NCI-H1105 treated with DMSO at 0.1 percent for 48 hours (cell line): Measurements from ENCODE around the gene TMEM82.
"Not testable (repeated sequence)": the region's sequence is repeated elsewhere in the genome, so short reads cannot be mapped to it uniquely, and the experiment has no call there.

ENCODE experiments used
- DNase-seq: peaks from one replicate; lab custom pipeline; 2025; lab: John Stamatoyannopoulos, UW

Gene TMEM82

DNA sequence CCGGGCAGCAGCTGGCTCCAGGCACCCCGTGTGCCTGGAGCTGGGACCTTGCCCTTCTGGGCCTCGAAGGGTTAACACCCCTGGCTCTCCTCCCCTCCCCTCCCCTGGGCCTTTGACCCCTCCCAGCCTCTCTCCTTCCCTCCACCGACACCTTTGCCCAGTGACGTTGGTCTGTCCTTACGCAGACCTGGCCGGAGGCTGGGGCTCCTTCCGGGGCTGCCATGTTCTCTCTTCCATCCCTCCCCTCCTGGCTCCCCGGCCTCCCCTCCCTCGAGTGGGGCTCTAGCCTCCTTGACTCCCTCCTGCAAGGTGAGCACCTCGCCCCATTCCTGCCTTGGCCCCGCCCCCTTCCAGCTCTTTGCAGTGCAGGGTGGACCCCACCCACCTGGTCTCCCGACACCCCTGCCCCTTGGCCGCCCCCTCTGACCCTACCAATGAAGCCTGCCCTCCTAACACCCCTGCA is at the start of gene TMEM82:
TSS of gene TMEM82 (plus strand) at position 161 of the 463 bp plus-strand sequence. CDS start at position 222, 61 bp downstream.
- DNase-seq = no peak

DNA sequence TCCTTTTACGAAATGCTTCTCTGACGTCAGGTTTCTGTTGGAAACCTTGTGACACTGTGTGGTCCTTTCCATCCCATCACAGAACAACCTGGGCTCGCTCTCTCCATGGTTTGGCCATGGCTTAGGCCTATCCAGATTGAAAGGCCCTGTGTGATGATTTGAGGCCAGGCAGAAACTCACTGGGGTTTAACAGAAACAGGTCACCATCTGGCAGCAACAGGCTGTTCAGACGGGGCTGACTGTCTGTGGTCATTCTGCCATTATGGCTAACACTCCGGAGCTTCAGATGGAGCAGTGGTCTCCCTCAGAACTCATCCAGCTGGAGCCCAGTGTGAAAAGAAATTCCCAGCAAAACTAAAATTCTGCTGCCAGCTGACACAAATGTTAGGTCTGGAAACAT is 48.9 kb upstream of the TMEM82 start:
- no peak for DNase-seq

DNA sequence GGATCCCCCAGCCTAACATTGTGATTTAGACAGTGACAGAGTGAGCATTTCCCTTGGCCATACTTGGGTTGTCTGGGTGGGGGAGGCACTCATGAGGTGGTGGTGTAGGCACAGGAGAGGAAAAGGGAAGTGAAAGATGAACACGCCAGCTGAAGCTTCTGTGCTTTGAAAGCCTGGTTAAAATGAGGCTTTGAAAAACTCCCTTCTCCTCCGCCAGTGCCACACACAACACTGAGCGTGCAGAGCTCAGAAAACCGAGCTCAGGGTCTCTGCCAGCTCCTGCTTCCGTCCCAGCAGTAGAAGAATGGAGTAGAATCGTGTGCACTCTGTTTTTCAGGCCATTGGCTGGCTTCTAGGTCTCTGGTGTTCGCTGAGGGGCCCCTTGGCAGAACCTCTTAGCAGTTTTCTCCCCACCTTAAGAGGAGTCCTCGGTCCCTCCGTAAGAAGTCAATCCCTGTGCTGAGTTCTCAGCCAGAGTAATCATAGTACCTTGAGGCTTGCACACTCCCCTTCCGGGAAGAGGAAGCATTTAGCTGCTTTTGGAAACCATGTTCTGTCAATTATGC is 45.3 kb upstream of the TMEM82 start:
- DNase-seq = no peak

DNA sequence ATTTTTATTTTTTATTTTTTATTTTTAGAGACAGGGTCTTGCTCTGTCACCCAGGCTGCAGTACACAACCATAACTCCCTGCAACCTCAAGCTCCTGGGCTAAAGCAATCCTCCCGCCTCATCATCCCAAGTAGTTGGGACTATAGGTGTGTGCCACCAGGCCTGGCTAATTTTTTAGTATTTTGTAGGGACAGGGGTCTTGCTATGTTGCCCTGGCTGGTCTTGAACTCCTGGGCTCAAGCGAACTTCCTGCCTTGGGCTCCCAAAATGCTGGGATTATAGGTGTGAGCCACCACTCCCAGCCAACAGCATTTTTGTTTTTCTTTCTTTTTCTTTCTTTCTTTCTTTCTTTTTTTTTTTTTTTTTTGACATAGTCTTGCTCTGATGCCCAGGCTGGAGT is 44.1 kb upstream of the TMEM82 start:
- no peak for DNase-seq

DNA sequence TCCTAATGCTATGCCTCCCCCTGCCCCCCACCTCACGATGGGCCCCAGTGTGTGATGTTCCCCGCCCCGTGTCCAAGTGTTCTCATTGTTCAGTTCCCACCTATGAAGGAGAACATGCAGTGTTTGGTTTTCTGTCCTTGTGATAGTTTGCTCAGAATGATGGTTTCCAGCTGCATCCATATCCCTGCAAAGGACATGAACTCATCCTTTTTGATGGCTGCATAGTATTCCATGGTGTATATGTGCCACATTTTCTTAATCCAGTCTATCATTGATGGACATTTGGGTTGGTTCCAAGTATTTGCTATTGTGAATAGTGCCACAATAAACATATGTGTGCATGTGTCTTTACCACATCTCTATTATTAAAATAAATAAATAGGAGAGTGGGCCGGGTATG is 43.0 kb upstream of the TMEM82 start:
- DNase-seq = not testable (repeated sequence)

DNA sequence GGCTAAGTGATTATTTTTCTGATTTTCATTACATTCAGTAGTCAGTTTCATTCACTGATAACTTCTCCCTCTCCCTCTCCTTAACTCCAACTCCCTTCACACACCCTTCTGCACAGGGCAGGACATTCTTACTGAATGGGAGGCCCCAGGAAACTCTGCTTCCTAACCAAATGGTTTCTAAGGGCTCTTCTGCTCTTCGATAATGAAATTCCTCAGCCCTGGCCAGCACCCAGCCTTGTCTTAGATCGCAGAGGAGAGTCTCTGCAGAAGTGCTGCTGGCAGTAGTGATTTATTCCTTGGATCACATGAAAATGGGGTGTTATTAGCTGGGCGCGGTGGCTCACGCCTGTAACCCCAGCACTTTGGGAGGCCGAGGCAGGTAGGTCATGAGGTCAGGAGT is 41.8 kb upstream of the TMEM82 start:
- DNase-seq = no peak

DNA sequence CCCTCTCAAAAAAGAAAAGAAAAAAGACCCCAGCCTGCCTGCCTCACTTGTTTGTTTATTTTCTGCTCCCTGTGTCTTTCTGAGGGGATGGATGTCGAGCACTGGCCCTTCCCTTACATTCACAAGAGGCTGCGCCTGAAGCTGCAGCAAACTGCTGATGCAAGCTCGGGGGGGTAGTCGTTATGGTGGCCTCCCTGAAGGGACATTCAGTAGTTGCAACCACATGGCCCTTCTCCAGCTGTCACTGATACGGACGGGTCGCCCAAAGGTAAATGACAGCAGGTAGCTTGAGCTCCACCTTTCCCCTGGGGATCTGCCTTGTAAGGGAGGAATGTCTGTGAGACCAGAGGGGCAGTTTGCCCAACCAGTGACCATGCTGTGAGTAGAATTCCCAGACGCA is 40.5 kb upstream of the TMEM82 start:
- no peak for DNase-seq

DNA sequence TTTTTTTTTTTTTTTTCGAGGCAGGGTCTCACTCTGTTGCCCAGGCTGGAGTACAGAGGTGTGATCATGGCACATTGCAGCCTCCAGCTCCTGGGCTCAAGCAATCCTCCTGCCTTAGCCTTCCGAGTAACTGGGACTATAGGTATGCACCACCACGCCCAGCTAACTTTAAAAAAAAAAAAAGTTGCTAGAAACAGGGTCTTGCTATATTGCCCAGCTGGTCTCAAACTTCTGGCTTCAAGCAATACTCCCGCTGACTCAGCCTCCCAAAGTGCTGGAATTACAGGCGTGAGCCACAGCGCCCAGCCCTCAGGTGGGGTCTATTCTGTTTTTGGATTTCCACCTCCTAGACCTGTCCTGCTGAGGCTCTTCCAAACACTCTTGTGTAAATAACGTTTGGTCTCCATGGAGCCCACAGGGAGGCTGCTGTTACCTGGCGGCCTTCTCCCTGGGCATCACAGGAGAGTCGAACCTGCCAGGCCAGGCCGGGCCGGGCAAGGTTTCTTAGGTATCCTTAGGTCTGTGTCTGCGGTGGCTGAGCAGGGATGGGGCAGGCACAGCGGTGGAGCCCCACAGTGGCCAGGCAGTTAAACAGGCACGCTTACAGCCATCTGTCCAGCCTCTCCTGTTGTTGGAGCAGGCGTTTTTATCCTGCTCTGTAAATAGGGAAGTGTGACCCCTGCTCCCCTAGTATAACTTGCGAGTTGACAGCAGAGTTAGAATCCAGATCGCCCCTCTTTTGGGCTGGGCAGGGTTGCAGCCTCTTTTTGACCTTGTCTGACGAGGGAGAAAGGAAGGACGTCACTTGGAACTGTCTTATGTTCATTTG is 39.4 kb upstream of the TMEM82 start:
- DNase-seq = no peak

DNA sequence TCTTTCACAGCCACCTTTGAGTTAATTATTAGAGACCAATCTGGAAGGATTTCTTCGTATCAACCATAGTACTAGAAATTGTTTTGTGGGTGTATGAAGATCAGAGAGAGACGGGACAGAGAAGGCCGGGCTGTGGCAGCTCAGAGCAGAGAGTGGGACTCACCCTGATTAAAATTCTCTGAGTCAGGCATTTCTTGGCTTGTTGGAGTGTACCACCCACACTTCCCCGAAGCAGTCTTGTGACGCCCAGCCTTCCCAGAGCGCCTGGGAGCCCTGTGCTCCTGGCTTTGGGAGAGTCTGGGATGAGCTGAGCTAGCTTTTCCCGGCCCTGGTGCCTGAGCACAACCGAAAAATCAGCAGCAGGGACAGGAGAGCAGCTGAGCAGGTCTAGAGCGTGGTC is 38.7 kb upstream of the TMEM82 start:
- no peak for DNase-seq

DNA sequence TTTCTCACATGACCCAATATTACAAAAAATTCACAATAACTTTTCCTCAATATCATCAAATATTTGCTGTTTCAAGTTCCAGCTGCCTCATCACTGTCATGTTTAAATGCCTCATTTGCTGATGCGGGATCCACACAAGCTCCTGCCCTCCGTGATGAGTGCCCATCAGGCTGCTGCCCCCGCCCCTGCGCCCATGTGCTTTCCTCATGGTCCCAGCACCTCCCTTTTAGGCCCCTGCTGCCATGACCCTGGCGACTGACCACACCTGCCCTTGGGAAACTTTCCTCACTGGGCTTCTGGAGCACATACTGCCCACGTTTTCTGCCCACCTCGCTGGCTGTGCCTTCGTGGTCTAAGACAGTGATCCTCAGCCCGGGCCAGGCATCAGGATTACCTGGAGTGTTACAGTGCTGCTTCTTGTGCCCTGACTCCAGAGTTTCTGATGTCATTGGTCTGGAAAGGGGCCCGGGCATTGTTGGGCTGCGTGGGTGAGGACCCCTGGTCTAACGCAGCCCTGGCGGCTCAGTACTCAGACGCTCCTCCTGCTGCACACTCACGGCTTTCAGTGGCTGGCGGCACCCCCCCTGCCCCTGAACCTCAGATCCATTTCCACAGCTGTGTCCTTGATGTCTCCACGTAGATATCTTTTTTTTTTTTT is 37.6 kb upstream of the TMEM82 start:
- no peak for DNase-seq

DNA sequence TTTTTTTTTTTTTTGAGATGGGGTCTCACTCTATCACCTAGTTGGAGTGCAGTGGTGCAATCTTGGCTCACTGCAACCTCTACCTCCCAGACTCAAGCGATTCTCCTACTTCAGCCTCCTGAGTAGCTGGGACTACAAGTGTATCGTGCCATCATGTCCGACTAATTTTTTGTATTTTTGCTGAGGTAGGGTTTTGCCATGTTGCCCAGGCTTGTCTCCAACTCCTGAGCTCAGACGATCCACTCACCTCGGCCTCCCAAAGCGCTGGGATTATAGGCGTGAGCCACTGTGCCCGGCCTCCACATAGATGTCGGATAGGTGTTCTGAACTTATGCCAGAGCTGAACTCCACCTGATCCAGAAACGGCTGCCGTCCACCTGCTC is 37.1 kb upstream of the TMEM82 start:
- no peak for DNase-seq

DNA sequence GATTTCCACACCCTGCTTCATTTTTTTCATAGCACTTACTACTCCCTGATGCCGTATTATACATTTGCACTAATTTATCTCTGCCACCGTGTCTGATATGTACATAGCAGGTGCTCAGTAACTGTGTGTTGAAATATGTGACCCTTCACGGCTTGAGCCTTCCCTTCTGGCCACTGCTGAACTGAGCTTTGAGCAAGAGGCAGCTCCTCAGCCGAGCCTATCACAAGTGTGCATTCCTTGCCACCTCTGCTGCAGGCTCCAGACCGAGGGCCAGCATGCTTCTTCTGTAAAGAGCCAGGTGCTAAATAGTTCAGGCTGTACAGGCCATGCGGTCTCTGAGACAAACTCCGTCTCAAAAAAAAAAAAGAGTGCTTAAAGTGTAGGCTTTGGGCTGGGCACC is 35.5 kb upstream of the TMEM82 start:
- no peak for DNase-seq

DNA sequence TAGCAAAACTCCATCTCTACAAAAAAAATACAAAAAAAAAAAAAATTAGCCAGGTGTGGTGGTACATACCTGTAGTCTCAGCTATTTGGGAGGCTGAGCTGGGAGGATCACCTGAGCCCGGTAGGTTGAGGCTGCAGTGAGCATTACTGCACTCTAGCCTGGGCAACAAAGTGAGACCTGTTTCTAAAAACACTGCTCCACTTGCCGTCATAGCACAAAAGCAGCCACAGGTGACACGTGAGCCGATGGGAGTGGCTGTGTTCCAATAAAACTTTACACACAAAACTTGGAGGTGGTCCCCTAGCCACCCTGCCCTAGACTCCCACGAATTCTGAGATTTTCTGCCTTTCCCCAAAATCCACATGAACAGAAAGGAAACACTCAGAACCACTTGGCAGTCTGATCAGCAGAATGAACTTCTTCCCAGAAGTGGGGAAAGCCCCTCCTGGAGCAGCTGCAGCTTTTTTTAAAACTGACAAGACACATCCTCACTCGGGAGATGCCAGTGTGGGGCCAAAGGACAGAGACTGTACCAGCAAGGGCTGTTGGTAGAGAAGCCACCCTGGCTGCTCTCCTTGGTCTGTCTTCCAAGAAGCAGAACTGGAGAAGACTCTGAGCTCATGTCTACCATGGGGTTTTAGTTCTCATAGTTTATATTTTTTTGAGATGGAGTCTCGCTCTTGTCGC is 34.9 kb upstream of the TMEM82 start:
- no peak for DNase-seq

DNA sequence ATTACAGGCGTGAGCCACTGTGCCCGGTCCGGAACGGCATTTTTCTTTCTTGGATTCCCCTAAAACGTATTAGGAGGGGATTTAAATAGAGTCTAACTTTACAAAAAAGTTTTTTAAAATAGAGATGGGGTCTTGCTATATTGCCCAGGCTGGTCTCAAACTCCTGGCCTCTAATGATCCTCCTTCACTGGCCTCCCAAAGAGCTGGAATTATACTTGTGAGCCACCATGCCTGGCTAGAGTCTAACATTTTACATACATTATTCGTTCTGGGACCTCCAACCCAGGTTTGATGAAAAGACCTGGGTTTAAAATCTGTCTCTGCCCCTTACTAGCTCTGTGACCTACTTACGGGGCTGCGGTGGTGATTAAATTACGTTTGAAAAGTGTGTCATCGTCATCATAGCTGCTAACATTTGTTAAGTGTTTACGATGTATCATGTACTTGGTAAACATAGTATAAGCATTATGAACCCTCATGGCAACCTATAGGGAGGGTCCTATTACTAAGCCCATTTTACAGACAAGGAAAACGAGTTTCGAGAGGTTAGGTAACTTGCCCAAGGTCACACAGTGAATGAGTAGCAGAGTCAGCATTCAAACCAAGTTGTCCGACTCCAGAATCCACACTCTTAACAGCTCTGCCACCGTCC is 33.7 kb upstream of the TMEM82 start:
- DNase-seq = no peak

DNA sequence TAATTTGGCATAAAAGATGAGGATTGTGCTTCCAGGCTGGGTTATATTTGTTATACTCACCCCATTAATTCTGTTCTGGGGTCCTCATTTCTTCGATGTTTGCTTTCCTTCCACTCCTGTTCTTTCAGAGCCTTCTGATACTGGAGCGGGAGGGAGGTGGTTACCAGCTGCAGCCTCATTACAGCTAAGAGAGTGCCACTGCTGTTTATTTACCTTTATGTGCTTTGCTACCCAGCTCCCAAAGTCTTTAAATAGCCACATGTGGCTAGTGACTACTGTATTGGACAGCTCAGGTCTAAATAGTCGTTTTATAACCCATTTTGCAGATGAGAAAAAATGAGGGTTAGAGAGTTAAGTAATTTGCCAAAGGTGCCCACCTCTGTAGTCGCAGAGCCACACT is 33.1 kb upstream of the TMEM82 start:
- DNase-seq = no peak

DNA sequence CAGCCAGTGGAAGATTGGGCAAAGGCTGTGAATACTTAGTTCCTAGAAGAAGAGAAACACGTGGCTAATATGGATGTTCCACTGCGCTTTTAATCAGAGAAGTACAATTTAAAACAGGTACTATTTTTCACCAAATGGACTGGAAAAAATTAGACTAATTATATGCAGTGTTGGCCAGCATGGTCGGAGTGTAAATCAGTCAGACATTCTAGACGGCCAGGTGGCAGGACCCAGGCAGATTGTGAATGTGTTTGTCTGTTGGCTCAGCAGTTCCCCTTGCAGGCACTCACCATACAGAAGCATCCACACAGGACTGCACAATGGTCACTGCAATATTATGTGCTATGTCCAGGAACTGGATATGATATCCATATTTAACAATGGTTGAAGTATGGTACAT is 30.1 kb upstream of the TMEM82 start:
- no peak for DNase-seq

DNA sequence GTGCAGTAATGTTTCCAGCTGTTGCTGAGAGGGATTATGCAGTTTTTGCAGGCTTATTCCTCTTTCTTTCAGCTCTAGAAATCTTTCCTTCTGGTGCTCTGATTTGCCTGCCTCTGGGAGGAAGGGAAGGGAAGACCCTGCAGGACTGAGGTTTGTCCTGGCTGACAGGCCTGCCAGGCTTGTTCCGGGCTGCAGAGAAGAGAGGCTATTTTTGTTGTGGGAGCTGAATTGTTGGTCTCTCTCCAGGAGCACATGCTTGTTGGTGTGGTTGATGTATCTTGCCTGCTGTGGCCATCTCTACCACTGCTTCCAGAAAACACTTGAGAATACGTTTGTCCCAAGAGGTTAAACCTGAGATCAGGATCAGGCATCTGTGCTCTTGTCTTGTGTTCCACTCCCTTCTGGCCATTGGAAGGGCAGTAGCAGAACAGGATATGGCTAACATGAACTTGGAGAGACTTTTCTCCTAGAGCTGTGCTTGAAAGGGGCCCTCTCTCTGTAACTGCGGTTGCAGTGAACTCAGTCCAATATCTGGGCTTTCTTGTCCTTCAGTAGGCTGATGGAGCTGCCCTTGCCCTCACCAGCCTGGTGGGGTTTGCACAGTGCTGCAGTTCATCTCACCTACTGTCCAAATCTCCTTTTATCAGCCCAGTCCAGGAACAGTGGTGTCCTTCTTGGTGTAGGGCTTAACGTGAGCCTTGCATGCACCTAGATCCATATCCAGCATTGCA is 27.7 kb upstream of the TMEM82 start:
- DNase-seq = no peak

DNA sequence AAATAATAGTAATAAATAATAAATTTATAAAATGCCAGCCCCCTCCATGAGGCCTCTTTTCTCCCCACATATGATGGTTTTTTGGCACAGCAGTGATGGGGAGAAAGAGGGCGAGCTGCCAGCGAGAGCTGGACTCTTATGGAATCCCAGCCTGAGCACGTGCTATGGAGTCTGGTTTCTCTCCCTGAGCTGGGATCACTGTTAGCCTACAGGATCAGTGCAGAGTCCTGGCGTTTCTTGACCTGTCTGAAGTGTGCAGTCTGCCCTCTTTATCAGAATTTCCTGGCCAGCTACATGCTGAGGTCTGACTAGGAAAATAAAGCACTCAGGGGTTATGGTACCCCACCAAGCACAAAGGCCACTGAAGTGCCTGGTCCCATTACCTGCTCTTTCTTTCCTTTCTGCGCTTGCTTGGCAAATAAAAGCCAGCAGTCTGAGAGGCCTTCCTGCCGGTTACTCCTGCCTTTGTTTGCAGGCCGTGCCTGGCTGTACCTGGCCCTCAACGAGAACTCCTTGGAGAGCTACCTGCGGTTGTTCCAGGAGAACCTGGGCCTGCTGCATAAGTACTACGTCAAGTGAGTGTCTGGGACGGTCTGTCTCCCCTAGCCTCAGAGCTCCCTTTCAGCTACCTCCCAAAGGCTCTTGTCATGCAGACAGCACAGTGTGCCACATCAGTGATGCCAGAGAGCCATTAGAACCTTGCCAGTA is 24.7 kb upstream of the TMEM82 start:
- no peak for DNase-seq

DNA sequence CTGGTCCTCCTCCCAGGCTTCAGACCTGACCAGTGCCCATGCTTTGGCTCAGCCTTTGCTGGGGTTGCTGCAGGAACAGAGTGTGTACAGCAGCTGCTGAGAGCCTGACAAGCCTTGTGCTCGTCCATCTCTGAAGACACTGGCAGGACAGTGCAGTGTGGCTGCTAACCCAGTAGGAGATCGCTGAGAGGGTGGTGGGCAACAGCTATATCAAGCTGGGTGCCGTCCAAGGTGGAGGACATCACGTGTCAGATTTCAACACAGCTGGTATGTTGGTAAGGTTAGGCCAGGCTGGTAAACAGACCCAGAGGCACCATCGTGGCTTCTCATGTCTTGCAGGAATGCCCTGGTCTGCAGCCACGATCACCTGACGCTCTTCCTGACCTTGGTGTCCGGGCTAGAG is 24.1 kb upstream of the TMEM82 start:
- DNase-seq = no peak

DNA sequence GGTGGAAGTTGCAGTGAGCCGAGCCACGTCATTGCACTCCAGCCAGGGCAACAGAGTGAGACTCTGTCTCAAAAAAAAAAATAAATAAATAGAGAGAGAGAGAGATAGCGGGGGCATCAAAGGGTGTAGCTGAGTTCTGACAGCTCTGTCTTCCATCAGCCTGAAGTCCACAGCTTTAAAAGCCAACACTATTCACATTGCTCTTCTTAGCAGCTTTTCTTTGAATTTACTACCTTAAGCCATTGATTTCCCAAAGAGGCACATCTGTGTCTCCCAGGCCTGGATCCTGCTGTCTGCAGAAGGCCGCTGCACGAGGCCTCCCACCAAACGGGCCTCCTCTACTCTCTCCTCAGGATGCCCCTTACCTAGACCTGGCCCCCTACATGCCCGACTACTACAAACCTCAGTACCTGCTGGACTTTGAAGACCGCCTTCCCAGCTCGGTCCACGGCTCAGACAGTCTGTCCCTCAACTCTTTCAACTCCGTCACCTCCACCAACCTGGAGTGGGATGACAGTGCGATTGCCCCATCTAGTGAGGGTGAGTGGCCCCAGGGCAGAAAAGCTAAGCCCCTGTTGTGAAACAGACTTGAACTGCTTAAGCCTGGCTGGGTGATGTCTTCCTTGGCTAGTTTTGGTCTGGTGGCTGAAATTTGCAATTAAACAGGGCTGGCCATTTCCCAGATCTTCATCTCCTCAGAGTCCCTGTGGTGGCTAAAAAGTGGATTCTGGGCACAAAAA is 22.7 kb upstream of the TMEM82 start:
- DNase-seq = no peak
